ENCODE measurements around the gene ALDH2. TPM values are rescaled to one million over a fixed set of nuclear protein-coding genes. Genes with fewer than 3 reads are reported as not detected.
A peak's percentile ranks its signal among the peaks of the same experiment; 100 is the strongest.

Gene ALDH2
- total and polyA plus RNA-seq, 9 of the 15 experiments (the other 6 are each of a cell fraction or from before 2014, with no cell fraction given) = 1.9 to 22.5 (median 12.2) TPM

- peak; percentile 58; the same call in 1 of the 2 replicates for TF ChIP-seq MGA (IDR thresholded peaks at IDR 0.05)
- peak; percentile 63; the same call in 1 of the 2 replicates for TF ChIP-seq ZNF583 (CRISPR knock-in tag; IDR thresholded peaks at IDR 0.05)
- no peak for TF ChIP-seq NR2C2 (CRISPR knock-in tag; IDR thresholded peaks at IDR 0.05)
- TF ChIP-seq NR2C2 (tag; IDR thresholded peaks at IDR 0.05) = no peak; the same call in 1 of the 2 replicates
- 0 out of 2 replicates have a peak, but pooled peaks have one; percentile 68 for TF ChIP-seq ZHX1 (conservative IDR thresholded peaks at IDR 0.05; ENCODE audit: low read length)
- TF ChIP-seq RFX7 (CRISPR knock-in tag; IDR thresholded peaks at IDR 0.05) = no peak
- TF ChIP-seq ZNF174 (CRISPR knock-in tag; IDR thresholded peaks at IDR 0.05) = no peak
- no peak for TF ChIP-seq HINFP (tag; conservative IDR thresholded peaks at IDR 0.05; ENCODE audit: low read depth)
- no peak for TF ChIP-seq MAFK (IDR thresholded peaks at IDR 0.05; ENCODE audit: low read length)
- peak; percentile 49; the same call in 1 of the 2 replicates for TF ChIP-seq ZNF263 (CRISPR knock-in tag; IDR thresholded peaks at IDR 0.05; ENCODE audit: borderline replicate concordance)
Measured at GRCh38 chr12:111841750-111842555, 75.2 kb downstream of the ALDH2 start, which contains the start of gene MAPKAPK5 (continued).

All from K562 (cell line).